Mononuclear cell (primary cell): ENCODE results near the gene ANO2. TPM values are rescaled to one million over a fixed set of nuclear protein-coding genes. Genes with fewer than 3 reads are reported as not detected.

ENCODE experiments used
- H3K27me3 ChIP-seq: 2 replicates; pipeline ENCODE4 v1.6.0; 2011; ENCODE audit warnings: low read length, control low read depth; ENCODE audit not compliant: insufficient read depth
- H3K4me1 ChIP-seq: 2 replicates; pipeline ENCODE4 v1.5.1; 2011; ENCODE audit warnings: mild to moderate bottlenecking, low read length, control low read depth; ENCODE audit not compliant: insufficient read depth
- H3K4me3 ChIP-seq: 2 replicates; pipeline ENCODE4 v1.5.1; 2011; ENCODE audit warnings: mild to moderate bottlenecking, low read length, moderate library complexity
- H3K9me3 ChIP-seq: 2 replicates; pipeline ENCODE4 v1.5.1; 2011; ENCODE audit warnings: low read depth, mild to moderate bottlenecking, control low read depth, low read length
- total RNA-seq: library from RNA; depleted of rRNA; stranded (reverse); fragments of >200 nt; gene quantifications from one replicate; pipeline ENCODE4 v1.2.3, GENCODE V29; 2012

ANO2 gene
- total RNA-seq, 1 donor = 0.31 TPM

- Histone ChIP-seq H3K4me1 (no peaks in the 10 kb centered on the region), H3K27me3 (no peaks in the 10 kb centered on the region), H3K9me3 (no peaks in the 10 kb centered on the region), H3K4me3 (no peak overlapping the region)
These were observed 137.4 kb downstream of the ANO2 start for GRCh38 chr12:5807514-5808219.

GRCh38 chr12:5807090-5807414 lies 138.0 kb downstream of the ANO2 start:
- no peaks in the 10 kb centered on the region for H3K4me1 ChIP-seq
- no peaks in the 10 kb centered on the region for H3K27me3 ChIP-seq
- no peak overlapping the region for H3K4me3 ChIP-seq
- no peaks in the 10 kb centered on the region for H3K9me3 ChIP-seq

GRCh38 chr12:5806371-5807089 lies 138.5 kb downstream of the ANO2 start:
- H3K4me1 ChIP-seq = no peaks in the 10 kb centered on the region
- no peaks in the 10 kb centered on the region for H3K9me3 ChIP-seq
- H3K27me3 ChIP-seq = no peaks in the 10 kb centered on the region
- no peak overlapping the region for H3K4me3 ChIP-seq

- H3K4me1 ChIP-seq = no peaks in the 10 kb centered on the region
These were observed 141.5 kb downstream of the ANO2 start for GRCh38 chr12:5803532-5803931.

GRCh38 chr12:5798242-5799015 lies 146.6 kb downstream of the ANO2 start:
- no peaks in the 10 kb centered on the region for H3K27me3 ChIP-seq
- no peaks in the 10 kb centered on the region for H3K9me3 ChIP-seq
- no peak overlapping the region for H3K4me3 ChIP-seq
- H3K4me1 ChIP-seq = no peaks in the 10 kb centered on the region

More at GRCh38 chr12:5803532-5803931, 141.5 kb downstream of the ANO2 start:
- Histone ChIP-seq H3K4me3 (no peak overlapping the region), H3K27me3 (no peaks in the 10 kb centered on the region), H3K9me3 (no peaks in the 10 kb centered on the region)

- Histone ChIP-seq H3K9me3 (no peaks in the 10 kb centered on the region), H3K4me3 (no peak overlapping the region), H3K4me1 (no peaks in the 10 kb centered on the region), H3K27me3 (no peaks in the 10 kb centered on the region)
These were observed 147.4 kb downstream of the ANO2 start for GRCh38 chr12:5797661-5798060.

- no peak overlapping the region for H3K4me3 ChIP-seq
- H3K9me3 ChIP-seq = no peaks in the 10 kb centered on the region
- no peaks in the 10 kb centered on the region for H3K4me1 ChIP-seq
- no peaks in the 10 kb centered on the region for H3K27me3 ChIP-seq
These were observed 148.2 kb downstream of the ANO2 start for GRCh38 chr12:5796959-5797225.

- Histone ChIP-seq H3K27me3 (no peaks in the 10 kb centered on the region), H3K4me3 (no peak overlapping the region), H3K9me3 (no peaks in the 10 kb centered on the region), H3K4me1 (no peaks in the 10 kb centered on the region)
These were observed 148.7 kb downstream of the ANO2 start for GRCh38 chr12:5796171-5796958.

GRCh38 chr12:5794156-5794555 lies 150.9 kb downstream of the ANO2 start:
- no peaks in the 10 kb centered on the region for H3K27me3 ChIP-seq
- H3K4me3 ChIP-seq = no peak overlapping the region
- H3K4me1 ChIP-seq = no peaks in the 10 kb centered on the region
- H3K9me3 ChIP-seq = no peaks in the 10 kb centered on the region

GRCh38 chr12:5792343-5792742 lies 152.7 kb downstream of the ANO2 start:
- Histone ChIP-seq H3K4me1 (no peaks in the 10 kb centered on the region), H3K4me3 (no peak overlapping the region), H3K27me3 (no peaks in the 10 kb centered on the region)

GRCh38 chr12:5789469-5789968 lies 155.5 kb downstream of the ANO2 start:
- Histone ChIP-seq H3K27me3 (no peaks in the 10 kb centered on the region), H3K4me1 (no peaks in the 10 kb centered on the region), H3K9me3 (no peaks in the 10 kb centered on the region), H3K4me3 (no peak overlapping the region)

More at GRCh38 chr12:5792343-5792742, 152.7 kb downstream of the ANO2 start:
- no peaks in the 10 kb centered on the region for H3K9me3 ChIP-seq

GRCh38 chr12:5787828-5788227 lies 157.2 kb downstream of the ANO2 start:
- H3K4me3 ChIP-seq = no peak overlapping the region
- no peaks in the 10 kb centered on the region for H3K27me3 ChIP-seq
- H3K9me3 ChIP-seq = no peaks in the 10 kb centered on the region
- no peaks in the 10 kb centered on the region for H3K4me1 ChIP-seq

- Histone ChIP-seq H3K4me1 (no peaks in the 10 kb centered on the region), H3K4me3 (no peak overlapping the region), H3K27me3 (no peaks in the 10 kb centered on the region), H3K9me3 (no peaks in the 10 kb centered on the region)
These were observed 159.5 kb downstream of the ANO2 start for GRCh38 chr12:5785601-5786000.

- no peak overlapping the region for H3K4me3 ChIP-seq
- H3K27me3 ChIP-seq = no peaks in the 10 kb centered on the region
- no peaks in the 10 kb centered on the region for H3K4me1 ChIP-seq
- no peaks in the 10 kb centered on the region for H3K9me3 ChIP-seq
These were observed 160.5 kb downstream of the ANO2 start for GRCh38 chr12:5784462-5785130.
